KOPT-K1 (cell line): ENCODE data around the gene SPSB1.
A peak's percentile ranks its signal among the peaks of the same experiment; 100 is the strongest.

Experiments used
- H3K27ac ChIP-seq: fragments of 200-600 bp; sonication (generic); 2 replicates; pipeline ENCODE4 v1.5.1; 2016; ENCODE audit warnings: antibody characterized with exemption, mild to moderate bottlenecking, low read depth, low read length; ENCODE audit not compliant: poor library complexity, severe bottlenecking
- H3K36me3 ChIP-seq: fragments of 200-600 bp; sonication (generic); 2 replicates; pipeline ENCODE4 v1.5.1; 2017; ENCODE audit warnings: antibody characterized with exemption, mild to moderate bottlenecking, low read length, moderate library complexity; ENCODE audit not compliant: insufficient read depth
- H3K9me3 ChIP-seq: fragments of 200-600 bp; sonication (generic); 2 replicates; pipeline ENCODE4 v1.5.1; 2017; ENCODE audit warnings: antibody characterized with exemption, low read length, mild to moderate bottlenecking; ENCODE audit not compliant: insufficient read depth, poor library complexity, severe bottlenecking

Gene SPSB1

GRCh38 chr1:9281071-9281827 is 11.4 kb upstream of the SPSB1 start:
- Histone ChIP-seq H3K9me3 (peaks cover 11% of the 10 kb centered on the region), H3K27ac (peak overlapping the region; percentile 48), H3K36me3 (no peaks in the 10 kb centered on the region)

GRCh38 chr1:9281908-9282695 is 10.6 kb upstream of the SPSB1 start:
- no peaks in the 10 kb centered on the region for H3K36me3 ChIP-seq
- H3K9me3 ChIP-seq, result peaks cover 12% of the 10 kb centered on the region
- peak overlapping the region; percentile 58 for H3K27ac ChIP-seq

- Histone ChIP-seq H3K9me3 (peaks cover 16% of the 10 kb centered on the region), H3K36me3 (no peaks in the 10 kb centered on the region), H3K27ac (peak overlapping the region; percentile 58)
Measured at GRCh38 chr1:9282696-9282955, 10.1 kb upstream of the SPSB1 start.

- peaks cover 24% of the 10 kb centered on the region for H3K9me3 ChIP-seq
- H3K27ac ChIP-seq, result peak overlapping the region; percentile 58
- H3K36me3 ChIP-seq, result no peaks in the 10 kb centered on the region
Measured at GRCh38 chr1:9284061-9284460, 8.6 kb upstream of the SPSB1 start.

DNA sequence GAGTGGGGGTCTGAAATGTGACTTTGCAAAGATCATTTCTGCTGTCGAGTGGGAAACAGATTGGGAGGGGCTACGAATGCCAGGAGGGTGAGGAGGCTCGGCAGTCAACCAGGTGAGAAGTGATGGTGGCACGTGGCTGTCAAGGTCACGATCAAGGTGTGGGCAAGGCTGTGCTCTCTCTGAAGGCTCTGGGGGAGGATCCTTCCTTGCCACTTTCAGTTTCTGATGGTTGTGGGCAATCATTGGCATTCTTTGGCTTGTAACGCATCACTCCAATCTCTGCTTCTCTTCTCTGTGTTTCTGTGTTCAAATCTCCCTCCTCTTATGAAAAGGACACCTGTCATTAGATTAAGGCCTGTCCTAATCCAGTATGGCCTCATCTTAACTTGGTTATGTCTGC is 6.1 kb upstream of the SPSB1 start:
- Histone ChIP-seq H3K9me3 (peaks cover 24% of the 10 kb centered on the region), H3K36me3 (no peaks in the 10 kb centered on the region), H3K27ac (no peak overlapping the region)

GRCh38 chr1:9289090-9289534 is 3.6 kb upstream of the SPSB1 start:
- H3K27ac ChIP-seq, result no peak overlapping the region
- H3K36me3 ChIP-seq, result no peaks in the 10 kb centered on the region
- peaks cover 23% of the 10 kb centered on the region for H3K9me3 ChIP-seq

DNA sequence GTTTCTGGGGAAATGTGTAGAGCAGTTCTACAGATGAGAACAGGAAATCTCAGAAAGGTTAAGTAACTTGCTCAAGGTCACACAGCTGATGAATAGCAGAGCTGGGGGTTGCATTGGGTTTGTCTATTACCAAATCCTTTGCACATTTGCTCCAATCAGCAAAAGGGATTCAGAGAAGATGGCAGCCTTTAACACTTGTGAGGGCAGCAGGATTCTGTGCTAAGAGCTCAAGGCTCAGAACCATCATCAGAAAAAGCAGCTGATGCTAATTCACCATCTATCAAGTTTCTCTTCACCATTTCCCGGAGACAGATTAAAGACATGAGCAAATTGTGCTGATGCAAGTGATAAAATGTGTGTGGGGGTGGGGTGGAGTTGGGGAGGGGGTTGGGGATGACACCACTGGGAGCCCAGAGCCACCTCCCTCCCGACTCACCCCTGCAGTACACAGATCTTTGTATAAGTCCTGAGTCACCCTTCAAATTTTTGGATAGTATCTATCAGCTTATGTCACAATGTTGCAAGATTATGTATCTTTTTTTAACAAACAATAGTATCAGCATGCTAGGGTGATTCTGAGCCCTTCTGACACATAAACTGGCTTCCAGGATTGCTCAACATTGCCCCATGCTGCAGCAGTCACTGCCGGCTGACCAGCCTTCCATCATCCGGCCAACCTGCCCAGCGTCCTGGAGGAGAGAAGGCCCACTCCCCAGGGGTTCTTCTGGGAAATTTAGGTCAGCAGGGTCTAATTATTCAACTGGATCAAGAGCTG is 2.8 kb upstream of the SPSB1 start:
- Histone ChIP-seq H3K9me3 (peaks cover 19% of the 10 kb centered on the region), H3K27ac (no peak overlapping the region), H3K36me3 (no peaks in the 10 kb centered on the region)

GRCh38 chr1:9291914-9292360 is 757 bp upstream of the SPSB1 start:
- no peak overlapping the region for H3K27ac ChIP-seq

DNA sequence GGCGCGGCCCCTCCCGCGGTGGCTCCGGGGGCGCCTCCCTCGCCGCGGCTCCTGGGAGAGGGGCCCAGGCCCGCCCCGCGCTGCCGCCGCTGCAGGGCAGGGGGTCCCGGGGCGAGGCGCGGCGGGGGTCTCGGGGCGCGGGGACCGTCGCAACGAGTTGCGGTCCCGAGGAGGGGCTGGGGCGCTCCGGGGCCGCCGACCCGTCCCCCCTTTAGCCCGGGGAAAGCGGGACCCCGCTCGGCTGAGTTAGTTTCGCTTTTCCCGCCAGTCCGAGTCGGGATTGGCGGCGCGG is 493 bp downstream of the SPSB1 start:
- Histone ChIP-seq H3K27ac (peak overlapping the region; percentile 48), H3K36me3 (no peaks in the 10 kb centered on the region), H3K9me3 (peaks cover 8% of the 10 kb centered on the region)

More at GRCh38 chr1:9291914-9292360, 757 bp upstream of the SPSB1 start:
- Histone ChIP-seq H3K36me3 (no peaks in the 10 kb centered on the region), H3K9me3 (peaks cover 19% of the 10 kb centered on the region)

DNA sequence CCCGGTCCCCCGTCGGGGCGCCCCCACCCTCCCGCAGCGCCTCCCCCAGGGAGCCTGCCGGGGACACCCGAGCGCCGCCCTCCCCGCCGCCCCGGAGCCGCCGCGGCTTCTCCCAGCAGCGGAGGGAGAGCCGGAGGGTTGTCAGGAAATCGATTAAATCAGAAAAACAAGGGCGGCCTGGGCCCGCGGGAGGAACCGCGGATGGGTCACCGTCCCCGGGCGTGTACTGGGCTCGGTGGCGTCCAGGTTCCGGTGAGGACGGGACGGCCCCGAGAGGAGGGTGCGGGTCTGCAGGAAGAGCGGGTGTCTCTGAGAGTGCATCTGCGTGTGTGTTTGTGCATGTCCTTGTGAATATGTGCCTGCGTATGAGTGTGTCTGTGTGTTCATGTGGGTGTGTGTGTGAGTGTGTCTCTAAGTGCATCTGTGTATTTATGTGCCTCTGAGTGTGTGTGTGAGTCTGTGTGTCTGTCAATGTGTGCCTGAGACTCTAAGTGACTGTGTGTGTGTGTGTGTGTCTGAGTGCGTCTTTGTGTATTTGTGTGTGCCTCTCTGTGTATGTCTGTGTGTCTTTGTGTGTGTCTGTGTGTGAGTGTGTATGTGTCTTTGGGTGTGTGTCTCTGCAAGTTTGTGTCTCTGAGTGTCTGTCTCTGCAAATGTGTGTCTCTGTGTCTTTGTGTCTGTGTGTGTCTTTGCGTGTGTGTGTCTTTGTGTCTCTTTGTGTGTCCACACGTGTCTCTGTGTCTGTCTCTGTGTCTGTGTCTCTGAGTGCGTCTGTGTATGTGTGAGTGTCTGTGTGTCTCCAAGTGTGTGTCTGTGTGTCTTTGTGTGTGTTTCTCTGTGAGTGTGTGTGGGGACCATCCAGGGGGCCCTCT is 1.1 kb downstream of the SPSB1 start:
- H3K36me3 ChIP-seq, result no peaks in the 10 kb centered on the region
- peak overlapping the region; percentile 48 for H3K27ac ChIP-seq
- H3K9me3 ChIP-seq, result peaks cover 2% of the 10 kb centered on the region

DNA sequence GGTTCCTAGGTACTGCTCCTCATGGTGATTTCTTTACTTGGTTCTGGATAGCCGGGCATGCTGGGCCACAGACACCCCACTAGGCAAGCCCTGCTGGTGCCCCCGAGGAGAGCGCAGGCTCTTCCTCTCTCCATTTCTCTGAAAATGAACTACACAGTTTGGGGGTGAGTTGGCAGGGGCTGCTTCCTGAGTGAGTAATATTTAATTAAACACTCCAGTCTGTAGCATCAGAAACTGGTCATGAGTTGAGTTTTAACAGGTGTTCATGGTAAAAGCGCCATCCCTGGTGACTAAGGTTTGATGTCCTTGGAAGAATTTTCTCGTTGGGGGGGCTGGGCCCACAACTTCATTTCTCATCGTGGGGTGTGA is 1.7 kb downstream of the SPSB1 start:
- Histone ChIP-seq H3K9me3 (no peaks in the 10 kb centered on the region), H3K36me3 (no peaks in the 10 kb centered on the region), H3K27ac (peak overlapping the region; percentile 48)

GRCh38 chr1:9294910-9295636 is 2.4 kb downstream of the SPSB1 start:
- Histone ChIP-seq H3K27ac (no peak overlapping the region), H3K9me3 (no peaks in the 10 kb centered on the region), H3K36me3 (no peaks in the 10 kb centered on the region)

- no peak overlapping the region for H3K27ac ChIP-seq
- H3K36me3 ChIP-seq, result no peaks in the 10 kb centered on the region
- no peaks in the 10 kb centered on the region for H3K9me3 ChIP-seq
Measured at GRCh38 chr1:9295884-9296283, 3.2 kb downstream of the SPSB1 start.

DNA sequence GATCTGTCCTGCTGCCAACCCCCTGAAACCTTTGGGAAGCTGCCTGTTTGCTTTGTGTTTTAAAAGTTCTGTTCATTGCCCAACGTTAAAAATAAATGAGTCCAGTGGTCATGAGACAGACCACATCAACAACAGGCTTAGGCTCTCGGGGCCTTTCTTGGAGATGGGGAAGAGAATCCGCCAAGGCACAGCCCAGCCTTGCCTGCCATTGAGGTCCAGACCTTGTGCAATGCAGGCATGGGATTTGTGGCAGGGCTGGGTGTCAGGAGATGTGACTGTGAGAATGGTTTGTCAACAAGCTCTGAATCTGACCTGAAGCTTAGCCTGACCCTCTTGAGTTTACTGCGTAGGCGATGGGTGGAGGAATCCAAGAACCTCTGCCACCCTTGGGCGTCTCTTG is 4.2 kb downstream of the SPSB1 start:
- no peaks in the 10 kb centered on the region for H3K36me3 ChIP-seq
- no peaks in the 10 kb centered on the region for H3K9me3 ChIP-seq
- H3K27ac ChIP-seq, result no peak overlapping the region
